Right renal cortex interstitium (tissue), 3 donors: ENCODE measurements around the gene CDK14. TPM values are rescaled to one million over a fixed set of nuclear protein-coding genes. Genes with fewer than 3 reads are reported as not detected.
A peak's percentile ranks its signal among the peaks of the same experiment; 100 is the strongest.
"Not testable (repeated sequence)": the region's sequence is repeated elsewhere in the genome, so short reads cannot be mapped to it uniquely, and the experiment has no call there.

ENCODE experiments used
- DNase-seq, 3 donors: peaks; one replicate each; pipeline ENCODE4 v3.0.0-alpha.2; 2013; ENCODE audit warnings: low read depth in 3 of 3, low spot score in 2 of 3
- polyA plus RNA-seq, 3 donors: library from polyadenylated mRNA; unstranded; fragments of 120-200 nt; gene quantifications; one replicate each; pipeline ENCODE4 v1.2.1, GENCODE V29; 2013; ENCODE audit not compliant: insufficient read length in 3 of 3

The CDK14 gene
- polyA plus RNA-seq, 3 donors = 33.6 to 38.4 (median 36.2) TPM

DNA sequence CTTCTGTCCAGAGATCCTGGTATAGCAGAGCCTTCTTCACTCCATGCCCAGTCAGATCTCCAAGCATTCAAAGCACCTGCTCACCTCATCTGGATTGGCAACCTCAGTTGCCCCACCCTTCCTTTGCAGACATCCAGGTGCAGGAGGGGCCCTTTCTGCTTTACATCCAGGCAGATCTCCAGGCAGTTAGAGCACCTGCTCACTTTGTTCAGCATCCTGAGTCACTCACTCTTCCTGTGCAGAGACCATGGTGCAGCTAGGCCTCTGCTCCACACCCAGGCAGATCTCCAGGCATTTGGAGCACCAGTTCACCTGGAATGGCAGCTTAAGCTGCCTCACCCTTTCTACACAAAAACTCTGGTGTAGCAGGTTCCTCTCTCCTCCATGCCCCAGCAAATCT is 153.1 kb downstream of the CDK14 start:
- DNase-seq = no peak

DNA sequence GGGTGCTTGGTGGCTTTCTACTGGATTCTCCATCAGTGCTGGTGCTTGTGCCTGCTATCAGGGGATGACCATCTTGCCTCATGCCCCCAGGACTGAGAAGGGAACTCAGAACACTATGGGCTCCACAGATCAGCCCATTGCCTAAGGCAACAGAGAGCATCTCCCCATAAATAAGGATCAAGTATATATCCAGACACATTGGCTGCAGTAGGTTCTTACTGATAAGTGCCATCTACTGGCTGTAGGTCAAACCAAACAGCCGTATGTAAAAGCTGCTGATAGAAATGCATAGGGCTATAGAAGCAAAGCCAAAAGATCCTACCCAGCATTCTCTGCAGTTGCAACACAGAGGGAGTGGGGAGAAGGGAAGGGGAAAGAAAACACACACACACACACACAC is 153.7 kb downstream of the CDK14 start:
- DNase-seq = no peak

DNA sequence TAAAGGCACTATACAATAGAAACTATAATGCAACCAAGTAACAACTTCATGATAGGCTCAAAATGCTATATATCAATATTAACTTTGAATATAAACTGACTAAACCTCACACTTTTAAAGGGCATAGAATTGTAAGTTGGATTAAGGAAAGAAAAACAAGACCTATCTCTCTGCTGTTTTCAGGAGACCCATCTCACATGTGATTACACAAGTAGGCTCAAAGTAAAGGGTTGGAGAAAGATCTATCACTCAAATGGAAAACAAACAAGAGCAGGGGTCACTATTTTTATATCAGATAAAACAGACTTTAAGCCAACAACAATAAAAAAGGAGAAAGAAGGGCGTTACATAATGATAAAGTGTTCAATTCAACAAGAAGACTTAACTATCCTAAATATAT is 155.5 kb downstream of the CDK14 start:
- DNase-seq = no peak

DNA sequence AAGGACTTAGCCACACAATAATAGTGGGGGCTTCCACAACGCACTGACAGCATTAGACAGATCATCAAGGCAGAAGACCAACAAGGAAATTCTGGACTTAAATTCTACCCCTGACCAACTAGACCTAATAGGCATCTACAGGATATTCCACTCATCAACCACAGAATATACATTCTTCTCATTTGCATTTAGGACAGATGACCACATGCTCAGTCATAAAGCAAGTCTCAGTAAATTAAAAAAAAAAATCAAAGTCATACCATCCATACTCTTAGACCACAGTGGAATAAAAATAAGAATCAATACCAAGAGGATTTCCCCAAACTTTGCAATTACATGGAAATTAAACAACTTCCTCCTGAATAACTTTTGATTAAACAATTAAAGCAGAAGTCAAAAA is 155.9 kb downstream of the CDK14 start:
- no peak for DNase-seq

DNA sequence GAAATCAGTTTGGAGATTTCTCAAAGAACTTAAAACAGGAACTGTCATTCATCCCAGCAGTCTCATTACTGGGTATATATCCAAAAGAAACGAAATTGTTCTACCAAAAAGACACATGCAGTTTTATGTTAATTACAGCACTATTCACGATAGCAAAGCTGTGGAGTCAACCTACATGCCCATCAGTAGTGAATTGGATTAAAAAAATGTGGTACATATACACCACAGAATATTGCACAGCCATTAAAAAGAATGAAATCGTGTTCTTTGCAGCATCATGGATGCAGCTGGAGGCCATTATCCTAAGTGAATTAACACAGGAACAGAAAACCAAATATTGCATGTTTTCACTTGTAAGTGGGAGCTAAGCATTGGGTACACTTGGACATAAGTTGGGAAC is 158.9 kb downstream of the CDK14 start:
- no peak for DNase-seq

DNA sequence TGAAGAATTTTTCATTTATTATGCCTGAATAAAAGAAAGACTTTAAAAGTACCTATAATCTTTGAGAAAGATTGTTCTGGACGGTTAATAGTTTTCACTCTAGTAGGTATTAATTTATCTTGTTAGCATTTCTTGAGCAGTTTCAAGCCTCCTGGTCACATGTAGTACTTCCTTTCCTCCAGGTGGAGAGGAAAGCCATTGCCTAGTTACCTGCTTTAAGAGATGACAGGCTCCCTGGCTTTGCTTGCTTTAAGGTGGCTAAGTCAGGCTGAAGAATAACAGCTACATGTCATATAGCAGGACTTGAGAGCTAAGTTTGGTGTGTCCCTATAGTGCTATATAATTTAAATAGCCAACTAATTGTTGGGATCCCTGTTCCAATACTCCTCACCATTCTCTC is 160.2 kb downstream of the CDK14 start:
- DNase-seq = no peak

DNA sequence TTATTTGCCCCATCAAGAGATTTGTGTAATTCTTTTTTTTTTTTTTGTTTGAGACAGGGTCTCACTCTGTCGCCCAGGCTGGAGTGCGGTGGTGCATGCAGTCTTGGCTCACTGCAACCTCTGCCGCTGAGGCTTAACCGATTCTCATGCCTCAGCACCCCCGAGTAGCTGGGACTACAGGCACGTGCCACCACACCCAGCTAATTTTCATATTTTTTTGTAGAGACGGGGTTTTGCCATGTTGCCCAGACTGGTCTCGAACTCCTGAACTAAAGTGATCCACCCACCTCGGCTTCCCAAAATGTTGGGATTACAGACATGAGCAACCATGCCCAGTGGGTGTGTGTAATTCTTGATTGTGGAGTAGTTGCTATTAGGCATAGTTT is 161.4 kb downstream of the CDK14 start:
- DNase-seq = not testable (repeated sequence)

DNA sequence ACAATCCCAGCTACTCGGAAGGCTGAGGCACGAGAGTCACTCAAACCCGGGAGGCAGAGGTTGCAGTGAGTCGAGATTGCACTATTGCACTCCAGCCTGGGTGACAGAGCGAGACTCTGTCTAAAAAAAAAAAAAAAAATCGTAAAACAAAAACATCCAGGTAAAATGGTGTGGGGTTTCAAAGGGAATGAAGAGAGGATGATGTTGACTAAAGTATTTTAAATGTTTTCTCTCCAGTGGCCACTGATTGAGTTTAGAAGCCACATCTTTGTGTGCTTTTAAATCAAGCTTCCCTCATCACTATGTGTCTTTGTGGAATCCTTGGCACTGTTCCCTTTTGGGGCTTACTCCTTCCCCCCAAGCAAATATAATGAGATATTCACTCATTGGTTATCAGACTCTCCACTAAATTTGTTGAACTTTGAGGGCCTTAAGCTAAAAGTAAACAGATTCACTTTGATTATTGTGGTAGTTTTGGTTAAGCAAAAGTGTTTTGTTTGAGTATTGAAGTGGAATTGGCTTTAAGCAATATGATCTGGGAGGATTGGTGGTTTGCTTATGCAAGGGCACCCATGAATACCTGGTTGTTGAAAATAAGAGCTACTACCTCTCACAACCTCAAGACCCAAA is 162.9 kb downstream of the CDK14 start:
- no peak for DNase-seq

DNA sequence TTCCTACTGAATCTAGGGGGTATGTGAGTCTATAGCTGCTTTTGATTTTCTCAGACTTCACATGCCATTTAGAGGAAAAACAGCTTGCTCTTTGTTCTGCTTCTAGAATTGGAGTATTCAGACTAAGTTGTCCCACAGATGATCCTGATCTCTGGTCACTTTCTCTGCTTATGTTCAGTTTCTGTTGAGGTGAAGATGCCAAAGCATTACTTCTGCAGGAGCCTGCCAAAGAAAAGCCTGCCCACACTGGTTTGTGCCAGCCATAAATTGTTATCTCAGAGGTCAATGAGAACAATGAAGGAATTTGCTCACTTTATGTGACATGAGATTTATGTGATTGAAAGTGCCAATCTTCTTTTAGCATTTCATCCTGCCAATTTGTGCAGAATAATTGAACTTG is 163.6 kb downstream of the CDK14 start:
- no peak for DNase-seq

DNA sequence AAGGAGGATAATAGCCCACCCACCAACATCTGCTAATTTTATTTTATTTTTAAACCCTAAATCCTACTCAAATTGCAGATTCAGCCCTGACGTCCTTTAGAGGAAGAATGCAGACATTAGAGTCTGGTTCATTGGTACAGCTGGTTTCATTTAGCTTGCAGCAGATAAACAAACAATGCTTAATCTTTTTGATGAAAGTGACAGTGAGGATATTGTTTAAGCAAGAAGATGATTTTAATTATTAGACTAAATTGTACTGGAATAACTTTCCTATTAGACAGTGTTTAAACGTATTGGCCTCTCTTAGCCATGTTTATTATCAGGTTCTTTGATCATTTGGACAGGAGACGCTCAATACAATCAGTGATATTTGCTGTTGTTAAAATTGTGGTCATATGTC is 164.8 kb downstream of the CDK14 start:
- no peak for DNase-seq

DNA sequence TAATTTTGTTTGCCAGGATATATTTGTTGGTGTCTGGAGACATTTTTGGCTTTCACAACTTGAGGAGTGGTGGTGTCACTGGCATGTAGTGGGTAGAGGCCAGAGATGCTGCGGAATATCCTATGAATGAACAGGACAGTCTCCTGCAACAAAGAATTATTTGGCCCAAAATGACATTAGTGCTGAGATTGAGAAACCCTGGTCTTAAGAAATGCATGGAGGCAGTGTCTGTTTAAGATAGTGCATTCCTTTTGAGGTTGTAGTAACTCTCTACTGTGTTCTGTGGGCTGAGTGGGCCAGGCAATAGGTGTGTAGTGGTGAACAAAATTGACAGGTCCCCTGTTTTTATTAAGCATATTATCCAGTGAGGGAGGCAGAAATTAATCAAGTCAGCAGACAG is 165.5 kb downstream of the CDK14 start:
- DNase-seq = no peak

DNA sequence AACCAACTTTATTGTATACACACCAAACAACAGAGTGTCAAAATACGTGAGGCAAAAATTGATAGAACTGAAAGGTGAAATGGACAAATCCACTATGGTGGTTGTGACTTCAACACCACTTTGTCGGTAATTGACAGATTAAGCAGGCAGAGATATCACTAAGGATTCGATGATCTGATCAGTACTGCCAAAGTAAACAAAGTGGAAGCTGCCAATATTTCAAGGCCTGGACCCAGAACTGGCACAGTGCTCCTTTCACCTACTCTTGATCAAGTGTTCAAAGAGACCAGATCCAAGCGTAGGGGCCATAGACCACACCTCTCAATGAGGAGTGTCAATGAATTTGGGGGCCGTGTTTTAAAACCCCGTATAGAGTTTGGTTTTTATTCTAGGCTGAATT is 167.0 kb downstream of the CDK14 start:
- DNase-seq = no peak

DNA sequence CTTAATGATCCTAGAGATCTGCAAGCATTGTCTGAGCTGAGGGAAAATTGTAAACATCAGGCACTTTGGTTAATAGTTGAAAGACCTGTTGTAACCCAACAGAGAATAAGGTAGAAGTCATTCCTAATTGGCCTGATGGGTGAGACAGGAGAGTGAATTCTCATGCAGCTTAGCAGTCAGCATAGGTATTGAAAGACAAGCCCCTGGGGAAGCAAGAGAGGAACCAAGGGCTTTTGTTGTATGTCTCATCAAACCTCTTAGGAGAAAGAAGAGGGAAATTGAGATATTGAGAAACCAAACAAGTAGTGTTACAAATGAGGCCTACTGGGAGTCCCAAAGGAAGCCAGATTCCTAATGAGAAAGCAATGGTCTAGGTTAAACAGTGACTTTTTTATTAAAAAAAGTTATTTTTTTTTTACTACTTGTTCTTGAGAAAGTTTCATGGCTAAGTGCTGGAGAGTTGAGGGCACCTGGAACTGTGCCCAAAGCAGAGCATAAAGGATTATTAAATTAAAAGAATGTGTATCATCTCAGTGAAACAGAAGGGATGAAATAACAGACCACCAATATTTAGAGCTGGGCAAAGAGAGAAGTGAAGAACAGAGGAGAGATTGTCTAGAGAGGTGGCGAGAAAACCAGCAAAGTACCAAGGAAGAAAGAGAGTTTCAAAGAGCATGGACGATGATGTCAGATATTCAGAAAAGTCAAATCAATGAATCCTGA is 168.9 kb downstream of the CDK14 start:
- DNase-seq = no peak

DNA sequence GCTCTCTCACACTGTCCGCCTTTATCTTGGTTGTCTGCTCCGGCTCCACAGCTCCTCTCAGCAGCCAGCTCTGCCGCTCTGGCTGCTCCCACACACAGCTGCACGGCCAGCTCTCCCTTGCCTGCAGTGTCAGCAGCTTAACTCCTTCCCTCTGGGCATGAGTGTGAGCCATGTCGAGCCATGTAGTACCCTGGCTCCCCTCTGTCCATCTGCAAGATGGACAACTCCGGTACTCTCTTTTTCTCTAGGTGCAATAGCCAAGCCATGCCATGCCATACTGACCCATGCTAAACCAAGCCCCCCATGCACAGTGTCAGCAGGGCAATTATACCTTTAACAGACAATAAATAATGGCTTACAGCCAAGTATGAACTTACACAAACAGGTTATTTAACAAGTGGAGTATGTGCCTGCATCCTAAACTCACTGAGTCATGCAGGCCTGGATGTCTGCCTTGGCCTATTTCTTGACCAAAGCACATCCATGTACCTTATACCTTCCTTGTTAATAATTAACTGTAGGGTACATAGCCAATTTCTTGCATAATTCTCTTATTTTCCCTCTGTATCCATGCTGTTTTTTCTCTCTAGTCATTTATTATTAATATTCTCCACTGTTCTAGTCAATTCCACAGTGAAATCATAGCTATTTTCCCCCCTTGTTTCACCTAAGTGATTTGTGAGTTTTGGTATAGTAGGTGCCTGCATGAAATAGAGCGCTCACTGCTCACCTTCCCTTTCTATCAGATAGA is 170.9 kb downstream of the CDK14 start:
- DNase-seq = peak in 2 of 3 donors; percentile 27 to 30

DNA sequence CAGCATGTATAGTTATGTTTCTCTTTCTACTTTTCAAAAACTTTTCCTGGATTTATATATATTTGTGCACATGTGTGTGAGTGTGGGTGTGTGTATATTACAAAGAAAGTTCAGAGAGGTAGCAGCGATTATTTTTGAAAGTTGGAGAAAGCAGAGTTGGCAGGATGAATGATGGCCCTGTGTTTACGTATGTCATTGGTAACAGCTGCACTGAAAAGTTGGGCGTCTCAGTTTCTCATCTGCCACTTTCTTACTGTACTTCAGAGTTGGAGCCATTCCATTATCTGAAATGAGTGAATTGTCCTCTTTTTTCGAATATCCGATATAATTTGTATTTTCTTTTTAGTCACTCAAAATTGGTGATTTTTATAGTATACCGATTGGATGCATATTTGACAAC is 172.2 kb downstream of the CDK14 start:
- no peak for DNase-seq

DNA sequence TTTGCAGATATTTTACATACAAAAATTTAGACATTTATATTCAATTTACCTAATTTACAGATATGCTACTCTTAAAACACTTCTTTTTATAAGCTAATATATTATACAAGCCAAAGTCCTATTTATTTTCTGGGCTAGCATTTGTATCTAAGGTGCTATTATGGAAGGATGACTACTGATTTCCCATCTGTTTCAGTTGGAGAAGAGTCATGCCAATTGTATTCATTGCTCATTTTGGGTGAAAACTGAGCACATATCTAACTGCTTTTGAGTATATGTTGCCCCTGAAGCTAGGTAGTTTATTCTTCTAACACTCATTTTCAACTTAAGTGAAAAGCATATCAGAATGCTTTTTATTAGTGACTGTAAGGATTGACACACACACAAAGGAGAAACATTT is 172.9 kb downstream of the CDK14 start:
- DNase-seq = no peak

DNA sequence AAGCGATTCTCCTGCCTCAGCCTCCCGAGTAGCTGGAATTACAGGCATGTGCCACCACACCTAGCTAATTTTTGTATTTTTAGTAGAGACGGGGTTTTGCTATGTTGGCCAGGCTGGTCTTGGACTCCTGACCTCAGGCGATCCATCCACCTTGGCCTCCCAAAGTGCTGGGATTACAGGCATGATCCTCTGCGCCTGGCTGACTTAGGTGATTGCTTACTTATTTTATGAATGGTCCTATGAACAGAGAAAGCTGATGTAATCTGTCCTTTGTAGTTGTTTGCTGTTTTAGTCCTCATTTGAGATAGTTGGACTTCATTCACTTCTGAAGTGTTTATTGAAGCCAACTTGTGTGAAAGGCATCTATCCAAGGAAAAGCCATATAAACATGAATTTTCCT is 173.4 kb downstream of the CDK14 start:
- not testable (repeated sequence) for DNase-seq

DNA sequence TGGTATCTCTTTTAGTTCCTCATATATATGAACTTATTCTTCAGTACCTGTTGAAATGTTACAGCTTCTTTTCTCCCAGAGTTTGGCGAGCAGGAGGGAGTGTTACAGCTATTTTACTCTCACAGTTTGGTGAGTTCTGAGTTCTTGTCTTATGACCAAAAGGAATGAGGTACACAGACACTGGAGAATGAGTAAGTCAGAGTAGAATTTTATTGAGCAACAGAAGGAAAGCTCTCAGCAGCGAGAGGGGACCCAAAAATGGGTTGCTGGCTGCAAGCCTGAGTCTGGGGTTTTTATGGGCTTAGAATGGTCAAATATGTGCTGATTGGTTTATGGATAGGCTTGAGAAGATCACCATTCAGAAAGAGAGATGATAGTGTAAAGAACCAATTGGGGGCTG is 175.2 kb downstream of the CDK14 start:
- DNase-seq = no peak

DNA sequence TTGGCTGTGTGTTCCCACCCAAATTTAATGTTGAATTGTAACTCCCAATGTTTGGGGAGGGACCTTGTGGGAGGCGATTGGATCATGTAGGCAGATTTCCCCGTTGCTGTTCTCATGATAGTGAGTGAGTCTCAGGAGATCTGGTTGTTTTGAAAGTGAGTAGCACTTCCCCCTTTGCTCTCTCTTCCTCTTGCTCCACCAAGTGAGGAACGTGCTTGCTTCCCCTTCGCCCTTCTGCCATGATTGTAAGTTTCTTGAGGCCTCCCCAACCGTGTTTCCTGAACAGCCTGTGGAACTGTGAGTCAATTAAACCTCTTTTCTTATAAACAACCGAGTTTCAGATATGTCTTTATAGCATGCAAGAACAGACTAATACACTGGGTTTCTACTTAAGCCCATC is 176.3 kb downstream of the CDK14 start:
- DNase-seq = no peak

DNA sequence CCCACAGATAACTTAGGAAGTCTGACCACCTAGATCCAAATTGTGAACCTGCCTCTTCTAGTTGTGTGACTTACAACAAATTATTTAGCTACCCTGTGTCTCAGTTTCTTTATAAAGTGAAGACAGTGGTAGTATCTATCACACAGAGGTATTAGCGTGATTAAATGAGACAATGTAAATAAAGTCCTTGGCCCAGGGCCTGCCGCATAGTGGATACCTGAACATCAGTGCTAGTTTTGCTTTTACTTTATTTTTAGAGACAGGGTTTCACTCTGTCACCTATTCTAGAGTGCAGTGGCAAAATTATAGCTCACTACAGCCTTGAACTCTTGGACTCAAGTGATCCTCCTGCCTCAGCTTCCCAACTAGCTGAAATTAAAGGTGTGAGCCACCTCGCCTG is 177.1 kb downstream of the CDK14 start:
- no peak for DNase-seq

DNA sequence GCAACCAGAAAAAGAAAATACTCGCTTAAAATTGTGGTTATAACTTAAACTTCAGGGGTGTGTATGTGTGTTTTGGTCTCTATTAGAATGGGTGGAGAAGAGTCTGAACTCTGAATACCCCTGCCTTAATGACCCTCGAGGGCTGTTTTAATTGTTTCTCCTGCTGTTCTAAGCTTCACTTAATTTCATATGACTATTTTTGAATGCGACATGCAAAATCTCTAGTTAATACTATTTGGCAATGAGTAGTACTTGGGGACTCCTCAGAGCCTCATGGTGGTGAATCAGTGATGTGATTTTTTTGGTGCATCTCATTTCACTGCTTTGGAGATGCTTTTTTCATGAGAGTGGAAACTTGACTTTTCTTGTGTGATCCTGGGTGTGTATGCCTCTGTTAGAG is 178.6 kb downstream of the CDK14 start:
- no peak for DNase-seq

DNA sequence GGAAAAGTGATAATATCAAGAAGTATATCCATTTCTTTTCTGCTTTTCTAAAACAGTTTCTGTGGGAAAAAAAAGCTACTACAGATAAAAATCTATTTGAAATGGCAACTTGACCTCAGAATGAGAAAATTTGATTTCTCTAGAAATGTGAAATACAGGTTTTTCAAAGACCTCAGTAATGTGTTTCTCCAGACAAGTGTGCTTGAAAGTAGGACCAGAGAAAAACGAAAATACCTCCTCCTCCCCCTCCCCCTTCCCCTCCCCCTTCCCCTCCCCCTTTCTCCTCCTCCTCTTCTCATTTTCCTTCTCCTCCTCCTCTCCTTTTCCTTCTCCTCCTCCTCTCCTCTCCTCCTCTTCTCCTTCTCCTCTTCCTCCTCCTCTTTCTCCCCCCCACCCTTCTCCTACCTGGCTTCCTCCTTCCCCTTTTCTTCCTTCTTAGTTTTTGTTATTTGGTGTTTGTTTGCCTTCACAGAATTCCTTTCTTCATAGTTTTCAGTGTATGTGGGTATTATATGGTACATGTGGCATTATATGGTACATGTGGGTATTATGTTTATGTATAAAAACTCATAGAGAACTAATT is 179.4 kb downstream of the CDK14 start:
- no peak for DNase-seq
